ENCODE measurements around the gene TECPR1.

Gene TECPR1

DNA sequence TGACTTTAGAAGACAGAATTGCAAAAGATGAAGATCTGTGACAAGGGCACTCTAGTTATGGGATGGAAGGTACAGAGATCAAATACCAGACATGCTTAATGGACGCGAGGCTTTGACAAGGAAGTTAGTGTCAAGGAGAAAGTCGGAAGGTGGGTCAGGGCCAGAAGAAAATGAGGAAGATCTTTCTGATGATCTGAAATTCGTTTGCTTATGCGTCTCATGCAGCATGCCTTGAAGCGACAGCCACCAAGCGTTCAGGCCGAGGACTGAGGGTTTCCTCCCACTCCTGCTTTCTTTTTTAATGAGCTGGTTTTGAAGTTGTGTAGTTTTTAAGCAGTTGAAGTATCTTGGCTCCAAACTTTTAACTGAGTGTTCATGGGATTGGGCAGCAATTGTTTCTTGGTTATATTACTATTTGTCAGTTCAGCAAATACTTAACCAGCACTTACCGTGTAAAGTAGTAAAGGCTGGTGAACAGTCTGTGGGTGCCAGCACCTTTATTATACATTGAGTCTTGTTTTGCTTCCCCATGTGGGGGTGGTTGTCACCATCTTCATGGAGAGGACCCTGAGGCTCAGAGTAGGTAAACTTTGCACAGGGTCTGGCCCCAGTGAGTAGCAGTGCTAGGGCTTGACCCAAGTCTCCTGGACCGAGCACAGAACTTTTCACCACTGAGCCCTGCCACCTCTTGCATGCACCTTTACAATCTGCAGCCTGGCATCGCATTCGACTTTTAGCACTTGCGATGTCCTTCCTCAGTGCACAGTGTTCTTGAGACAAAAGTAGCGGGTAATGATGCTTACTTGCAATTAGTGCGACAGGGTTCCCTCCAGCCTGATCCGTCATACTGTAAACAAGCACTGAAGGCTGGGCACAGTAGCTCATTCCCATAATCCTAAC, 55.1 kb downstream of the TECPR1 start:
- DNase-seq (ENCODE audit: extremely low read depth in 1 of 2, low read depth in 1 of 2): no peak

DNA sequence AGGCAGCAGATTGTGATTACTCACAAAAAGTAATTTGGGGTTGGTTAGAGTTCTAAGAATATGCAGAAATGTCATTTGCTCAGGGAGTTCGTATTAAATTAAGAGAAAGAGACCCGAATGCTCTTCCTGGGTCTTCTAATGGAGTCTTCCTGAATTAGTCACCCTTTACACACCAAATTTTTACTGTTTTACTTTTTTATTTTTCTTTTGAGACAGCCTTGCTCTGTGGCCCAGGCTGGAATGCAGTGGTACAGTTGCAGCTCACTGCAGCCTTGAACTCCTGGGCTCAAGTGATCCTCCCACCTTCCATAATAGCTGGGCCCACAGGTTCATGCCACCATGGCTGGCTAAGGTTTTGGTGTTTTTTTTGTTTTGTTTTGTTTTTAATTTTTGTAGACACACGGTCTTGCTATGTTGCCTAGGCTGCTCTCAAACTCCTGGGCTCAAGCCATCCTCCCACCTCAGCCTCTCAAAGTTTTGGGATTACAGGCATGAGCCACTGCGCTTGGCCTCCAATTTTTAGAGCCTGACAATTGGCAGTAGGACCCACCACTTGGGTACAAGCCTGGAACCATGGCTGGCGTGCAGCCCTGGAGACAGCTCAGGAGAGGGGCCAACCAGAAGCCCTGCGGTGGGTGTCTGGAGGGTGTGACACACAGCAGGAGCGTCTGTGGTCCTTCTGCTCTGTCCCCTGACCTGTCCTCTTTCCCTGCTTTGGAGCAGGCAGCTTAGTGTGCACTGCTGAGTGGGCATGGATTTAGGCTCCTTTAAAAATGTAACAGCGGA, 57.2 kb downstream of the TECPR1 start:
- no peak for DNase-seq (ENCODE audit: extremely low read depth in 1 of 2, low read depth in 1 of 2)

DNA sequence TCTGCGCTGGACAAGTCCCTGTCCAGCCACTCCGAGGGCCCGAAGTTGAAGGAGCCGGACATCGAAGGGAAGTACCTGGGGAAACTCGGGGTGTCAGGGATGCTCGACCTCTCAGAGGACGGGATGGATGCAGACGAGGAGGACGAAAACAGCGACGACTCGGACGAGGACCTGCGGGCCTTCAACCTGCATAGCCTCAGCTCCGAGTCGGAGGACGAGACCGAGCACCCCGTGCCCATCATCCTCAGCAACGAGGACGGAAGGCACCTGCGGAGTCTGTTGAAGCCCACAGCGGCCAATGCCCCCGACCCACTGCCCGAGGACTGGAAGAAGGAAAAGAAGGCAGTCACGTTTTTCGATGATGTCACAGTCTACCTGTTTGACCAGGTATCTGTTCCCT, 57.8 kb downstream of the TECPR1 start:
- no peak for DNase-seq (ENCODE audit: extremely low read depth in 1 of 2, low read depth in 1 of 2)

DNA sequence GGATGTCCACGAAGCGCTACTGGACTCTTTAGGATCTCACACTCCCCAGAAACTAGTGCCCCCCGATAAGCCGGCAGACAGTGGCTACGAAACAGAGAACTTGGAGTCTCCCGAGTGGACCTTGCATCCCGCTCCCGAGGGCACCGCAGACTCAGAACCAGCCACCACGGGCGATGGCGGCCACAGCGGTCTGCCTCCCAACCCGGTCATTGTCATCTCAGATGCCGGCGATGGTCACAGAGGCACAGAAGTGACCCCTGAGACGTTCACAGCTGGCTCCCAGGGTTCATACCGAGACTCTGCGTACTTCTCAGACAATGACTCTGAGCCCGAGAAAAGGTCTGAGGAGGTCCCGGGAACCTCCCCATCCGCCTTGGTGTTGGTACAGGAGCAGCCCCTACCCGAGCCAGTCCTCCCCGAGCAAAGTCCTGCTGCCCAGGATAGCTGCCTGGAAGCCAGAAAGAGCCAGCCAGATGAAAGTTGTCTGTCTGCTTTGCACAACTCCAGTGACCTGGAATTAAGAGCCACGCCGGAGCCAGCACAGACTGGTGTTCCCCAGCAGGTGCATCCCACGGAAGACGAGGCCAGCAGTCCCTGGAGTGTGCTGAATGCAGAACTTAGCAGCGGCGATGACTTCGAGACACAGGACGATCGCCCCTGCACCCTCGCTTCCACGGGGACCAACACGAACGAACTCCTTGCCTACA, 58.4 kb downstream of the TECPR1 start:
- DNase-seq (ENCODE audit: extremely low read depth in 1 of 2, low read depth in 1 of 2): no peak

DNA sequence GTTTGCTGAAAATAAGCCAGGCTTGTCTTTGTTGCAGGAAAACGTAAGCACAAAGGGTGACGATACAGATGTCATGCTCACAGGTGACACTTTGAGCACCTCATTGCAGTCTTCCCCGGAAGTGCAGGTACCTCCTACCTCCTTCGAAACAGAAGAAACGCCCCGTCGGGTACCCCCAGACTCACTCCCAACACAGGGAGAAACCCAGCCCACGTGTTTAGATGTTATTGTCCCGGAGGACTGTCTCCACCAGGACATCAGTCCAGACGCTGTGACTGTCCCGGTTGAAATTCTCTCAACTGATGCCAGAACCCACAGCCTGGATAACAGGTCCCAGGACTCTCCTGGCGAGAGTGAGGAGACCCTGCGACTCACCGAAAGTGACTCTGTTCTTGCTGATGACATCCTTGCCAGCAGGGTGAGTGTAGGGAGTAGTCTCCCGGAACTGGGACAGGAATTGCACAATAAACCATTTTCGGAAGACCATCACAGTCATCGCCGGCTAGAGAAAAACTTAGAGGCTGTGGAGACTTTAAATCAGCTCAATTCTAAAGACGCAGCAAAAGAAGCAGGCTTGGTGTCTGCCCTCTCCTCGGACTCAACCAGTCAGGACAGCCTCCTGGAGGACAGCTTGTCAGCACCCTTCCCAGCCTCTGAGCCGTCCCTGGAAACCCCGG, 59.1 kb downstream of the TECPR1 start:
- no peak for DNase-seq (ENCODE audit: extremely low read depth in 1 of 2, low read depth in 1 of 2)

DNA sequence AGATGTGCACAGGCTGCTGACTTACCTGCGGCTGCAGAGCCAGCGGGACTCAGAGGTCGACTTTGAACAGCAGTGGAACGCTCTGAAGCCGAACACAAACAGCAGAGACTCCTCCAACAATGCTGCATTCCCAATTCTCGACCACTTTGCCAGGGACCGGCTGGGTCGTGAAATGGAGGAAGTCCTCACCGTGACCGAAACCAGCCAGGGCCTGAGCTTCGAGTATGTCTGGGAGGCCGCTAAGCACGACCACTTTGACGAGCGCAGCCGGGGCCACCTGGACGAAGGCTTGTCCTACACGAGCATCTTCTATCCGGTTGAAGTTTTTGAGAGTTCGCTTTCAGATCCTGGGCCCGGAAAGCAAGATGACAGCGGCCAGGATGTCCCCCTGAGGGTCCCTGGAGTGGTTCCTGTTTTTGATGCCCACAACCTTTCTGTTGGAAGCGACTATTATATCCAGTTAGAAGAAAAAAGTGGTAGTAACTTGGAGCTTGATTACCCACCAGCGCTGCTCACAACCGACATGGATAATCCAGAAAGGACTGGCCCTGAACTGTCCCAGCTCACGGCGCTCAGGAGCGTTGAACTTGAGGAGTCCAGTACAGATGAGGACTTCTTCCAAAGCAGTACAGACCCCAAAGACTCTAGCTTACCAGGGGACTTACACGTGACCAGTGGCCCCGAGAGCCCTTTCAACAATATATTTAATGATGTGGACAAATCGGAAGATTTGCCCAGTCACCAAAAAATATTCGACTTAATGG, 60.2 kb downstream of the TECPR1 start:
- DNase-seq (ENCODE audit: extremely low read depth in 1 of 2, low read depth in 1 of 2): no peak

DNA sequence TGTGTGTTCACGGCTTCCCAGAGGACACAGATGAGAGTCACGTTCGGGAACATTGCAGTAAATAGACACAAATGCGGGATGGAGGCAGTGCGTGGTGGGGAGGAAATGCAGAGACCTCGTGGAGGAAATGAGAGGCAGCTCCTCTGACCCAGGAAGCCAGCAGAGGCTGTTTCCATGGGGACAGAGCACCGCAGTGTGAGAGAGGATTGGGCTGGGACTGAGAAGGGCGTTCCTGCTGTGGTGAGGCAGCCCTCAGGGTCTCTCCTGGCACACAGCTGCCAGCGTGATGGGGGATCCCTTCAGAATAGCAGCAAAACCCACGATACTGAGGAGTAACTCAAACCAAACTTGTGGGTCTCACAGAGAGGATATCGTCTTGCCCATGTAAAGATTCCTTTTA, 62.5 kb downstream of the TECPR1 start:
- no peak for DNase-seq (ENCODE audit: extremely low read depth in 1 of 2, low read depth in 1 of 2)

DNA sequence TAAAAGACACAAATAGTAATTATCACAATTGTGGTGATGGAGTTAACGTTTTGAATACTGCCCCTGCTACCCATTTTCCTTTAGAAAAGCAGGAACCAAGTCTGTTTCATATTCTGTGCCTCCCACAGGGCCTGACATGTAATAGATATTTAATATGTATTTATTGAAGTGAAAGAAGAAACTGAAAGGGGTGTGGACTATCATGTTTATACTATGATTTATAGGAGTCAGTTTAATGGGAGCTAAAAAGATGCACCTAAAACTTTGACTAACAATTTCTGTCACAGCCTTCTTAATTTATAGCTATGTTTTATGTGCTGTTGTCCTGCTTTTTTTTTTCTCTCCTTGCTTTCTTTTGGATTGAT, 64.9 kb downstream of the TECPR1 start:
- DNase-seq (ENCODE audit: extremely low read depth in 1 of 2, low read depth in 1 of 2): no peak

DNA sequence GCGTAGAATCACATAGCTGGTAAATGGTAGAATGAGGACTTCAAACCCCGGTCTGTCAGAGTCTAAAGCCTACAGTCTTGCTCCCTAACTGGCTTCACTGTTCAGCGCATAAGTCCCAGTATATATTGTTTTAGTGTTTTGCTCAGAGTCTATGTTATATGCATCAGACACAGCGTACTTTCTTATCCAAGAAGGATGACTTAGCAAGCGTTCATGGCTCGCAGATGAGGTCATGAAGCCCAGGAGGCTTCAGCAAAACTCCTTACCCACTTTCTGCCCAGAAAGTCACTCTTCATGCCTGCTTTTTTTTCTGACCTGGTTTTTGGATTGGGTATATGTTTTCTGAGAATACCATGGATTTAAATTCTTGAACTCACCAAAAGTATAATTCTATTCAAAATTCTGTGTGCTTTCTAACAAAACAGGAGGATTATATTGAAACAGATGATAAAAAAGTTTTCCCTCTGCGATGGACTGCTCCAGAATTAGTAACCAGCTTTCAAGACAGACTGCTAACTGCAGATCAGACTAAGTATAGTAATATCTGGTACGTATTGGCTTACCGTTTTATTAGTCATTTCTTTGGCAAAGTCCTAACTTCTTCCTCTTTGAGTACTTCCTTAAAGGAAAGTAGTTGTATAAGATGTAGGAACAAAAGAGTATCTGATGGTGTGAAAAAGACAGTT, 65.4 kb downstream of the TECPR1 start:
- DNase-seq (ENCODE audit: extremely low read depth in 1 of 2, low read depth in 1 of 2): no peak

DNA sequence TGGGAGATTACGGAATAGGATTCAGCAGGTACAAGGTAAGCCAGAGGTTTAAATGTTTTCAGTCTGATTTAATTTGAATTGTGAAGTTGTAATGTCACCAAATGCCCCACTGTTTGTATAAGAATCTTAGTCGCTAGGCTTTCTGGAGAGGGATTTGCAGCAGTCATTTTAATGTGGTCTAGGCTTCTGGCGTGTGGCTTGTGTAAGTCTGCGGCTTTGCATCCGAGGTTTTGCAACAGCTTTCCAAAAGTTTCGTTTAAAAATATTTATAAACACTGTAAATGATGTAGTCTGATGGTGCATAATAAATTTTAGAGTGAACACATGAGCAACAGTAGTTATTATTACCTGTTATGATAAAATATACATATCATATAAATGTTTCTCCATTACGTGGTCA, 66.9 kb downstream of the TECPR1 start:
- DNase-seq (ENCODE audit: extremely low read depth in 1 of 2, low read depth in 1 of 2): no peak

DNA sequence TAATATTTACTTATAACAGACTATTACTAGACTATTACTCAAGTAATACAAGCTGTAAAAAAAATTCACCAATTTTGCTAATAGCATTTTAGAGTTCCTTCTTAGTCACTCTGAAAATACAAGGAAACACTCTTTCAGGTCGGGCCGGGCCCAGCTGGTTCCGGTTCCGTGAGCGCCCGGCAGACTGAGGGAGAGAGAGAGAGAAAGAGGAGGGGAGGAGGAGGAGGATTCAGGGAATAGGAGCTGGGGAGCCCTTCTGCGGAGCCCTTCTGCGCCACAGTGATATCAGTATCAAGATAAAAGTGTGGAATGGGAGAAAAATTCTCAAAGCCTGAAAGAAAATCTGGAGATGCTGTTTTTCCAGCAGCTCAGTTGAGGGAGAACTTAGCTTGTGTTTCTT, 71.3 kb downstream of the TECPR1 start:
- DNase-seq (ENCODE audit: extremely low read depth in 1 of 2, low read depth in 1 of 2): no peak

DNA sequence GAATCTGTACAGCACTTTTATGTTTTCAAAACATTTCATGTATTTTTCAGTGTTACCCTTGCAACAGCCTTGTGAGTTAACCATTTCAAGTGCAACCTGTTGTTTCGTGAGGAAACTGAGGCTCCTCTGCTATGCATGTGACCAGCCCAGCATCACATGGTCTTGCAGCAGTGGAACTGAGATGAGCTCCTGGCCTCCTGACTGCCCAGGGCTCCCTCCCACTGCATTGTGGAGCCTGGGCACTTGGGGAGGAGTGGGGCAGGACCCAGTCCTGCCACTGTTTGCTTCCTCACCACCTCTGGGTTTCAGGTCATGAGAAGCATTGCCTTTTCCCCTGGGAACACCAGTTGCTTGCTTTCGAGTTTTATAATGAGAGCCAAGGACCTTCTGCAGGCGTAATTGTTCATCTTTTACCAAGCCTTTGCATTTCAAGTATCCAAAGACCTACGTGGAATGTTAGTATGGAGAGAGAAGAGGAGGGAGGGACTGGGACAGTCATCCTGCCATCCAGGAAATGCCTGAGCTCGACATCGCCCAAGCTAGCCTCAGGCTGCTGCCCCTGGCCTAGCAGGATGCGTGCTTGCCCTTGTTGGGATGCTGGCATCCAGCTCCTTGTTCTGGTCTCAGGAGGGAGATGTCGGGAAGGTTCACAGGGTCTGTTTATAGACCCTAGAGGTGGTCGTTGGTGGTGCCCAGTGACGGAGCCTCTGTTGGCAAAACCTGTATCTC, 73.1 kb downstream of the TECPR1 start:
- DNase-seq (ENCODE audit: extremely low read depth in 1 of 2, low read depth in 1 of 2): no peak

DNA sequence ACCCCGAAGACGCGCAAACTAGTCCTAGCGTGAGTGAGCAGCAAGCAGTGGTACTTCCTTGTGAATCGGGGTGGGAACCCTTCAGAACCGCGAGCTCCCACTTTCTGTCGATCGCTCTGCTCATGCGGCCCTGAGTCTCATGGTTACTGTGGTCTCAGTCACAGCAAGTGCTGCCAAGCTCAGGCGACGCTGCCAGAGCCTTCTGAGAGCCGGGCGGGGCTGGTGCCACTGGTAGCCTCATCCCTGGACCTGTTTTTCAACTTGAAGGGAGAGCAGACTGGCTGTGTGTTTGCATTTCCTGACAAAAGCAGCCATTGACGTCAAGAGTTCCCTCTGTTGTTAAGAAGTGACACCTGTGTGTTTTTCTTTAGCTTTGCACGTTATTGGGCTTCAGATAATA, 73.7 kb downstream of the TECPR1 start:
- no peak for DNase-seq (ENCODE audit: extremely low read depth in 1 of 2, low read depth in 1 of 2)

DNA sequence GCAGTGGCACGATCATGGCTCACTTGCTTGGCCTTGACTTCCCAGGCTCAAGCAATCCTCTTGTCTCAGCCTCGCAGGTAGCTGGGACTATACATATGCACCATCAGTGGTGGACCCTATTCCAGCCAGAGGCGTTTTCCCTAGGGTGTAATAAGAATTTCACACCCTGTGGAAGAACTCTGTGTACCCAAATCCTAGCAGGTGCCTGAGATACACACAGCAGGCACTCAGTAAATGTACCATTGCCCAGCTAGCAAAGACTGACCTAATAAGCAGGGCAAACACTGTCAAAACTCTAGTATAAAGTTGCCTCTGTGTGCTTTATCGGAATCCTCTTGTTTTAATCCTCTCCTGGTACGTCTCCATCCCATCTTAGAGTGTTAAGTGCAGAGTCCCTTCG, 74.5 kb downstream of the TECPR1 start:
- no peak for DNase-seq (ENCODE audit: extremely low read depth in 1 of 2, low read depth in 1 of 2)

DNA sequence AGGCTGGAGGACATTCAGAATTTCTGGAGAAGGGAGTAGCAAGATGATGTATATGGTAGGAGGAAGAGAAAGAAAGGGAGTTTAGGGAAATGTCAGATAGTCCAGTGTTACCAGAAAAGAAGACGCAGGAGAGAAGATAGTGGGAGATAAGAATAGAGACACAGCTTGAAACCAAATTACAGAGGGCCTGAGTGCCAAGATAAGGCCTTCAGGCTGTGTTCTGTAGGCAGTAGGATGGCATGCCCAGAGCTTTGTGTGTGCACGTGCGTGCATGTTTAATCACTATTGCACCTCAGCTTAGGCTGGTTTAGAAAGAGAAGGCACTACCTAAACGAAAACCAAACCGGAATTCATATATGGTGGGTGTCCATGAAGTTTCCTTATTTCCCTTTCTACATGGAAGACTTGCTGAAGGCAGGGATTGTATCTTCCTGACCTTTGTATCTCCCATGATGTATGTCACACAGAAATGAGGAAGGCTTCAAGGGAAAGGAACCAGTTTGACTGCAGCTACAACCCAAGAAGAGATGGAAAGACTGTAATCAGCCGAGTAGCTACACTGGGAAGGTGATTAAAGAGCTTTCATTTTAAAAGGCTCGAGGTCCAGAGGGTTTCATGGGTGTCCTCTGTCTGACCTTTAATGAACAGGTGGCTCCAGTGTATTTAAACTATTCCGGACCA, 76.6 kb downstream of the TECPR1 start:
- DNase-seq (ENCODE audit: extremely low read depth in 1 of 2, low read depth in 1 of 2): no peak

DNA sequence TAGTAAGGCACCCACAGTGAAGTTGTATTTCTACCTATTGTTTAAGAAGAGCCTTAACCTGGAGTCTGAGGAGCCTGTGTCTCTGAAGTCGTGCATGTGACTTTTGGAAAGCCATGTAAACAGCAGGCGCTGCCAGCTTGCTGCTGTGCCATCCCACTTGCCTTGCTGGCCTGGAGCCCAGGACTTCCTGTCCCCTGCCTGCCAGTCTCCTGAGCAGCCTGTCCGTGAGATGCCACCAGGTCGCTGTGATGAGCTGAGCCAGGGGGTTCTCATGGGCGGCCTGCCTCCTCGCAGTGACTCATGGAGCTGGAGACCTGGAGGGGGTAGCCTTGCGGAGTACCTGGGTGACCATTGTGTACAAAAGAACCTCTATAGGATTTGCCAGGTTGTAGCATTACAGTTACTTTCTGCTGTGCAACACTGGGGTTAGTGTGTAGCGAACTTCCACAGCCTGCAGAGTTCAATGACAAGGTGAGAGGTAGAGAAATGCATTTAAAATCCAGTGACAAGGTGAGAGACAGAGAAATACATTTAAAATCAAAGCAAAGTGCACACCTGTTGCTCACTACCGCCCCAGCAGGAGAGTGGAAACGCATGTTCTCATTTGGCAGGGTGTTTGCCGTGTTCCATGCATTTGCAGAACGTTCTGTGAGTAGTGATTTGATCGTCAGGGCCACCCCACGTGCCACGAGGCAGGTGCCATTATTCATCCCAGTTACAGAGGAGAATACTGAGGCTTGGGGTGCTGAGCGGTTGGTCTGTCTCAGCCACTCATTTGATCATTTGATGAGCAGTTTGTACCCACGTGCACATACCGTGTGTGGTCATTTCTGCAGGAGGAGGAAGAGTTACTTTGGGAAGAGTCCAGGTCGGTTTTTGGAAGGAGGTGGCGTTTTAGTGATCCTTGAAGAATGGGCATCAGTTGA, 77.4 kb downstream of the TECPR1 start:
- DNase-seq (ENCODE audit: extremely low read depth in 1 of 2, low read depth in 1 of 2): no peak

DNA sequence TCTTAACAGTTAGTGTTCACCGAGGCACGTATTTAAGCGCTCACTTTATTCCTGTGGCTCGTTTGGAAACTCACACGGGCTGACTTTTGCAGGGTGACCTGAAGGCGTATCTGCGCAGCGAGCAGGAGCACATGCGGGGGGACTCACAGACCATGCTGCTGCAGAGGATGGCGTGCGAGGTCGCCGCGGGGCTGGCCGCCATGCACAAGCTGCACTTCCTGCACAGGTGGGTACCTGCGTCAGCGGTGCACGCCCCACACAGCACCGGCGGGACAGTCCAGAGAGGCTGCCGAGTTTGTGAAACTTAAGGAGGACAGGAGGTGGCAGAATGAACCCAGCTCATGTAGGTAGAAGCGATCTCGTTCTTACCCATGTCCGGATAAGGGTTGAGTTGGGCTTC, 80.6 kb downstream of the TECPR1 start:
- no peak for DNase-seq (ENCODE audit: extremely low read depth in 1 of 2, low read depth in 1 of 2)

Data from stimulated activated CD8-positive, alpha-beta memory T cell treated with anti-CD3 and anti-CD28 coated beads, Interleukin-7, amount 100 ng/mL, for 48 hours (primary cell).